Spinal cord (tissue), 10 donors: ENCODE data around the gene GBA2. TPM values are rescaled to one million over a fixed set of nuclear protein-coding genes. Genes with fewer than 3 reads are reported as not detected.
A peak's percentile ranks its signal among the peaks of the same experiment; 100 is the strongest.

Source experiments
- DNase-seq, 6 donors: peaks; one replicate each; pipeline versions ENCODE4 v3.0.0 to v3.0.0-alpha.2; 2013 to 2015; ENCODE audit warnings: low spot score in 6 of 6, low read depth in 4 of 6
- H3K27ac ChIP-seq: one replicate; pipeline ENCODE4 v1.5.1; 2013; ENCODE audit warnings: low read depth, low read length, control low read depth
- H3K27me3 ChIP-seq: one replicate; pipeline ENCODE4 v1.6.1; 2013; ENCODE audit warnings: low read length; ENCODE audit not compliant: control insufficient read depth, insufficient read depth
- H3K36me3 ChIP-seq: one replicate; pipeline ENCODE4 v1.6.1; 2013; ENCODE audit warnings: low read length; ENCODE audit not compliant: control insufficient read depth, insufficient read depth
- H3K4me1 ChIP-seq: one replicate; pipeline ENCODE4 v1.6.1; 2013; ENCODE audit warnings: low read length; ENCODE audit not compliant: control insufficient read depth, insufficient read depth
- H3K4me3 ChIP-seq: one replicate; pipeline ENCODE4 v1.5.1; 2013; ENCODE audit warnings: low read depth, low read length, control low read depth
- H3K9me3 ChIP-seq: one replicate; pipeline ENCODE4 v1.6.1; 2013; ENCODE audit warnings: low read length; ENCODE audit not compliant: control insufficient read depth, insufficient read depth
- WGBS: methylation state at CpG from one replicate; pipeline ENCODE4 v1.1.5; 2013; ENCODE audit warnings: missing lambda C conversion rate; ENCODE audit not compliant: insufficient coverage; 5-methylcytosine and 5-hydroxymethylcytosine counted together
- polyA plus RNA-seq, 2 donors: library from polyadenylated mRNA; unstranded; fragments of 120-200 nt; gene quantifications; one replicate each; pipeline ENCODE4 v1.2.1, GENCODE V29; 2013; ENCODE audit not compliant: insufficient read length in 2 of 2
- total RNA-seq, 2 donors: library from RNA; depleted of rRNA in 1 of 2; stranded (reverse); fragments of 120-200 nt in 1 of 2; fragments of >200 nt in 1 of 2; gene quantifications; one replicate each; pipeline versions ENCODE4 v1.2.3 to v1.2.4, GENCODE V29; 2013 to 2014
- donor health status: healthy.

Gene GBA2
- total and polyA plus RNA-seq, 4 donors, result 46.9 to 131 (median 91.9) TPM

GRCh38 chr9:35769763-35770162 is 20.7 kb upstream of the GBA2 start:
- no peak overlapping the region for H3K4me3 ChIP-seq
- no peak for DNase-seq
- WGBS, result 80% methylated on average over 1 of the region's 1 CpG

GRCh38 chr9:35767458-35767857 is 18.4 kb upstream of the GBA2 start:
- DNase-seq, result no peak
- Histone ChIP-seq H3K27me3 (no peaks in the 10 kb centered on the region), H3K27ac (no peak overlapping the region), H3K9me3 (no peaks in the 10 kb centered on the region), H3K4me1 (no peaks in the 10 kb centered on the region), H3K4me3 (no peak overlapping the region), H3K36me3 (peaks cover 2% of the 10 kb centered on the region)
- no CpG with 5 or more reads among the region's 1 CpG for WGBS

More at GRCh38 chr9:35769763-35770162, 20.7 kb upstream of the GBA2 start:
- Histone ChIP-seq H3K4me1 (no peaks in the 10 kb centered on the region), H3K9me3 (no peaks in the 10 kb centered on the region), H3K27me3 (no peaks in the 10 kb centered on the region), H3K36me3 (peaks cover 2% of the 10 kb centered on the region), H3K27ac (no peak overlapping the region)

GRCh38 chr9:35766997-35767396 is 18.0 kb upstream of the GBA2 start:
- no peak for DNase-seq
- peaks cover 2% of the 10 kb centered on the region for H3K36me3 ChIP-seq
- H3K9me3 ChIP-seq, result no peaks in the 10 kb centered on the region
- H3K27ac ChIP-seq, result no peak overlapping the region
- H3K4me1 ChIP-seq, result no peaks in the 10 kb centered on the region
- WGBS, result no CpG with 5 or more reads among the region's 2 CpGs
- H3K4me3 ChIP-seq, result no peak overlapping the region
- no peaks in the 10 kb centered on the region for H3K27me3 ChIP-seq

GRCh38 chr9:35763803-35764202 is 14.8 kb upstream of the GBA2 start:
- Histone ChIP-seq H3K27ac (no peak overlapping the region), H3K4me1 (no peaks in the 10 kb centered on the region), H3K4me3 (no peak overlapping the region), H3K36me3 (no peaks in the 10 kb centered on the region), H3K9me3 (no peaks in the 10 kb centered on the region), H3K27me3 (no peaks in the 10 kb centered on the region)
- no peak for DNase-seq
- WGBS, result no CpG with 5 or more reads among the region's 1 CpG

GRCh38 chr9:35763181-35763580 is 14.2 kb upstream of the GBA2 start:
- H3K9me3 ChIP-seq, result no peaks in the 10 kb centered on the region
- no CpG with 5 or more reads among the region's 2 CpGs for whole genome bisulfite sequencing
- H3K27ac ChIP-seq, result no peak overlapping the region
- H3K36me3 ChIP-seq, result no peaks in the 10 kb centered on the region
- no peak overlapping the region for H3K4me3 ChIP-seq
- no peaks in the 10 kb centered on the region for H3K27me3 ChIP-seq
- H3K4me1 ChIP-seq, result no peaks in the 10 kb centered on the region
- no peak for DNase-seq

GRCh38 chr9:35760651-35761050 is 11.6 kb upstream of the GBA2 start:
- peak in 2 of 6 donors; percentile 49 to 60 for DNase-seq
- H3K27ac ChIP-seq, result peak overlapping the region; percentile 47
- peaks cover 3% of the 10 kb centered on the region for H3K36me3 ChIP-seq
- 78% methylated on average over 2 of the region's 2 CpGs for WGBS
- no peaks in the 10 kb centered on the region for H3K27me3 ChIP-seq
- H3K4me1 ChIP-seq, result peaks cover 11% of the 10 kb centered on the region
- H3K9me3 ChIP-seq, result no peaks in the 10 kb centered on the region
- no peak overlapping the region for H3K4me3 ChIP-seq

- peaks cover 11% of the 10 kb centered on the region for H3K4me1 ChIP-seq
- no peaks in the 10 kb centered on the region for H3K27me3 ChIP-seq
- peaks cover 5% of the 10 kb centered on the region for H3K36me3 ChIP-seq
- DNase-seq, result no peak
- 93% methylated on average over 4 of the region's 4 CpGs for WGBS
- no peaks in the 10 kb centered on the region for H3K9me3 ChIP-seq
- no peak overlapping the region for H3K4me3 ChIP-seq
- H3K27ac ChIP-seq, result no peak overlapping the region
Measured at GRCh38 chr9:35759795-35760194, 10.8 kb upstream of the GBA2 start.

- H3K9me3 ChIP-seq, result no peaks in the 10 kb centered on the region
- no peaks in the 10 kb centered on the region for H3K27me3 ChIP-seq
- peaks cover 11% of the 10 kb centered on the region for H3K4me1 ChIP-seq
- H3K4me3 ChIP-seq, result no peak overlapping the region
- H3K27ac ChIP-seq, result peak overlapping the region; percentile 92
- DNase-seq, result no peak
- H3K36me3 ChIP-seq, result peaks cover 16% of the 10 kb centered on the region
- 45% methylated on average over 2 of the region's 3 CpGs for WGBS
Measured at GRCh38 chr9:35758475-35759050, 9.5 kb upstream of the GBA2 start.

- H3K4me3 ChIP-seq, result peak overlapping the region; percentile 79
- peak overlapping the region; percentile 92 for H3K27ac ChIP-seq
- H3K27me3 ChIP-seq, result no peaks in the 10 kb centered on the region
- H3K36me3 ChIP-seq, result peaks cover 23% of the 10 kb centered on the region
- H3K4me1 ChIP-seq, result peaks cover 11% of the 10 kb centered on the region
- no peaks in the 10 kb centered on the region for H3K9me3 ChIP-seq
- DNase-seq, result no peak
Measured at GRCh38 chr9:35757892-35758275, 8.9 kb upstream of the GBA2 start.

GRCh38 chr9:35757226-35757891 is 8.3 kb upstream of the GBA2 start:
- peak overlapping the region; percentile 92 for H3K27ac ChIP-seq
- H3K36me3 ChIP-seq, result peaks cover 28% of the 10 kb centered on the region
- no peaks in the 10 kb centered on the region for H3K27me3 ChIP-seq
- under 1% methylated on average over 18 of the region's 20 CpGs for WGBS
- peaks cover 11% of the 10 kb centered on the region for H3K4me1 ChIP-seq
- DNase-seq, result peak in 2 of 6 donors; percentile 66 to 76
- H3K9me3 ChIP-seq, result no peaks in the 10 kb centered on the region
- peak overlapping the region; percentile 79 for H3K4me3 ChIP-seq
